DMS153 treated with DMSO at 0.1 percent for 48 hours (cell line): ENCODE data around the gene CNMD.

Experiments used
- DNase-seq: peaks from one replicate; lab custom pipeline; 2025; ENCODE audit not compliant: unreplicated experiment; lab: John Stamatoyannopoulos, UW

The CNMD gene

GRCh38 chr13:52739468-52740071 lies at the start of gene CNMD:
Gene CNMD (minus strand): TSS chr13:52739820. CDS start chr13:52739701, 119 bp downstream.
- no peak for DNase-seq

- no peak for DNase-seq
Observed at GRCh38 chr13:52788011-52788410, 48.4 kb upstream of the CNMD start.

GRCh38 chr13:52787235-52787634 lies 47.6 kb upstream of the CNMD start:
- DNase-seq: no peak

GRCh38 chr13:52786766-52787165 lies 47.1 kb upstream of the CNMD start:
- DNase-seq: no peak

GRCh38 chr13:52785739-52786138 lies 46.1 kb upstream of the CNMD start:
- DNase-seq: no peak

- DNase-seq: no peak
Observed at GRCh38 chr13:52784591-52785340, 45.1 kb upstream of the CNMD start.

- no peak for DNase-seq
Observed at GRCh38 chr13:52783943-52784342, 44.3 kb upstream of the CNMD start.

- no peak for DNase-seq
Observed at GRCh38 chr13:52782471-52783448, 43.1 kb upstream of the CNMD start.

GRCh38 chr13:52780611-52781010 lies 41.0 kb upstream of the CNMD start:
- no peak for DNase-seq

GRCh38 chr13:52780092-52780491 lies 40.5 kb upstream of the CNMD start:
- no peak for DNase-seq

GRCh38 chr13:52779103-52779502 lies 39.5 kb upstream of the CNMD start:
- no peak for DNase-seq

- DNase-seq: no peak
Observed at GRCh38 chr13:52776726-52777125, 37.1 kb upstream of the CNMD start.

- no peak for DNase-seq
Observed at GRCh38 chr13:52775511-52775910, 35.9 kb upstream of the CNMD start.

GRCh38 chr13:52767949-52768516 lies 28.4 kb upstream of the CNMD start:
- DNase-seq: no peak

- no peak for DNase-seq
Observed at GRCh38 chr13:52765611-52766390, 26.2 kb upstream of the CNMD start.

- peak; percentile 15 for DNase-seq
Observed at GRCh38 chr13:52760077-52760476, 20.5 kb upstream of the CNMD start.

- no peak for DNase-seq
Observed at GRCh38 chr13:52758114-52758513, 18.5 kb upstream of the CNMD start.

- DNase-seq: no peak
Observed at GRCh38 chr13:52751196-52751595, 11.6 kb upstream of the CNMD start.

GRCh38 chr13:52750713-52751112 lies 11.1 kb upstream of the CNMD start:
- DNase-seq: no peak

- no peak for DNase-seq
Observed at GRCh38 chr13:52749419-52749818, 9.8 kb upstream of the CNMD start.
